Endothelial cell of umbilical vein (primary cell): Measurements from ENCODE around the gene FAM118B. TPM values are rescaled to one million over a fixed set of nuclear protein-coding genes. Genes with fewer than 3 reads are reported as not detected.

Source experiments
- BruUV-seq: library from RNA; stranded (reverse); fragments of 400-500 nt; replicated peaks from 2 replicates; lab custom pipeline; 2021; lab: Mats Ljungman, UMichigan
- CTCF ChIA-PET: fragments of 300-600, 350-600 bp; sonication (Branson Sonifier 250); formaldehyde crosslinking; loops from one replicate; lab custom pipeline; 2021; ENCODE audit warnings: antibody characterized with exemption, inconsistent platforms; lab: Charles Lee
- POLR2A ChIA-PET: fragments of 300-600, 350-600 bp; sonication (Branson Sonifier 250); formaldehyde crosslinking; loops from one replicate; lab custom pipeline; 2021; ENCODE audit warnings: antibody characterized with exemption, inconsistent platforms; lab: Charles Lee
- DNase-seq: peaks from one replicate; pipeline ENCODE4 v3.0.0-alpha.2; 2011; ENCODE audit warnings: low read depth, low spot score
- FAIRE-seq: peaks from 2 replicates; lab custom pipeline; 2011; peaks lifted over from hg19 to GRCh38; lab: Jason Lieb, UNC
- H2AFZ ChIP-seq: 2 replicates; pipeline ENCODE4 v1.6.0; 2012; ENCODE audit warnings: low read depth, low read length, control low read depth, inconsistent platforms
- H3K27ac ChIP-seq: 2 replicates; pipeline ENCODE4 v1.5.1; 2011; ENCODE audit warnings: low read depth, mild to moderate bottlenecking, control low read depth, low read length, moderate library complexity; ENCODE audit not compliant: insufficient read depth
- H3K27me3 ChIP-seq, 2 experiments: 2 replicates each; pipeline versions ENCODE4 v1.6.0 to v1.6.1; 2011; ENCODE audit warnings: low read length in 2 of 2, mixed read lengths in 1 of 2; ENCODE audit not compliant: control insufficient read depth in 2 of 2, insufficient read depth in 2 of 2
- H3K36me3 ChIP-seq, 2 experiments: 2 replicates in 1 of 2; 3 replicates in 1 of 2; pipeline ENCODE4 v1.5.1; 2011; ENCODE audit warnings: low read length in 2 of 2, mild to moderate bottlenecking in 1 of 2, moderate library complexity in 1 of 2; ENCODE audit not compliant: control insufficient read depth in 2 of 2, insufficient read depth in 2 of 2; ENCODE audit errors: extremely low read depth in 1 of 2
- H3K4me1 ChIP-seq: 3 replicates; pipeline ENCODE4 v1.5.1; 2011; ENCODE audit warnings: mild to moderate bottlenecking, low read length; ENCODE audit not compliant: control insufficient read depth, insufficient read depth; ENCODE audit errors: extremely low read depth
- H3K4me2 ChIP-seq: 2 replicates; pipeline ENCODE4 v1.6.1; 2011; ENCODE audit warnings: low read length, control low read depth, mixed read lengths; ENCODE audit not compliant: insufficient read depth
- H3K4me3 ChIP-seq, 3 experiments: fragments of 200-600 bp in 1 of 3; sonication (generic), shearing (Covaris generic) in 1 of 3; replicated peaks in 1 of 3; 2 replicates each; pipeline ENCODE4 v1.5.1; 2011 to 2016; ENCODE audit warnings: control low read depth in 3 of 3, low read length in 3 of 3, mild to moderate bottlenecking in 2 of 3, inconsistent platforms in 1 of 3, low read depth in 1 of 3, moderate library complexity in 1 of 3; ENCODE audit not compliant: insufficient read depth in 1 of 3
- H3K79me2 ChIP-seq: 2 replicates; pipeline ENCODE4 v1.6.0; 2012; ENCODE audit warnings: low read length, inconsistent platforms; ENCODE audit not compliant: control insufficient read depth, insufficient read depth
- H3K9ac ChIP-seq: replicated peaks from 2 replicates; pipeline ENCODE3; 2011; ENCODE audit warnings: low read length, control low read depth; ENCODE audit not compliant: insufficient read depth; ENCODE audit errors: extremely low read depth
- H3K9me1 ChIP-seq: replicated peaks from 3 replicates; pipeline ENCODE4 v1.6.0; 2011; ENCODE audit warnings: mild to moderate bottlenecking, low read length; ENCODE audit not compliant: control insufficient read depth, insufficient read depth; ENCODE audit errors: extremely low read depth
- H3K9me3 ChIP-seq: replicated peaks from 2 replicates; pipeline ENCODE4 v1.5.1; 2012; ENCODE audit warnings: low read length, inconsistent platforms; ENCODE audit not compliant: control insufficient read depth, insufficient read depth
- H4K20me1 ChIP-seq: replicated peaks from 2 replicates; pipeline ENCODE3; 2011; ENCODE audit warnings: mild to moderate bottlenecking, low read length; ENCODE audit not compliant: control insufficient read depth, insufficient read depth; ENCODE audit errors: extremely low read depth
- EZH2 ChIP-seq: IDR thresholded peaks from 2 replicates; pipeline ENCODE4 v1.6.1; 2012; ENCODE audit warnings: borderline replicate concordance, low read depth, mild to moderate bottlenecking, moderate library complexity, low read length, inconsistent platforms; ENCODE audit not compliant: severe bottlenecking
- FOS ChIP-seq: IDR thresholded peaks from 2 replicates; pipeline ENCODE4 v1.6.1; 2011; ENCODE audit warnings: mild to moderate bottlenecking, low read length, moderate library complexity, borderline replicate concordance; ENCODE audit not compliant: insufficient read depth
- GATA2 ChIP-seq: IDR thresholded peaks from 2 replicates; pipeline ENCODE4 v1.7.0; 2011; ENCODE audit warnings: low read depth, mild to moderate bottlenecking, moderate library complexity, mixed read lengths, low read length; ENCODE audit not compliant: insufficient read length, insufficient read depth
- JUN ChIP-seq: IDR thresholded peaks from 2 replicates; pipeline ENCODE4 v1.6.1; 2011; ENCODE audit warnings: borderline replicate concordance, low read depth; ENCODE audit not compliant: insufficient read length, insufficient read depth
- MAX ChIP-seq: IDR thresholded peaks from 2 replicates; pipeline ENCODE4 v1.6.1; 2011; ENCODE audit not compliant: insufficient read depth, insufficient read length
- MYC ChIP-seq: IDR thresholded peaks from one replicate; pipeline ENCODE4 v1.6.1; 2011; ENCODE audit warnings: mild to moderate bottlenecking, low read depth, low read length
- POLR2A ChIP-seq: IDR thresholded peaks from 2 replicates; pipeline ENCODE4 v1.6.1; 2012; ENCODE audit warnings: low read depth, mild to moderate bottlenecking, control low read depth, low read length
- POLR2AphosphoS5 ChIP-seq: IDR thresholded peaks from 2 replicates; pipeline ENCODE4 v1.6.1; 2012; ENCODE audit warnings: low read depth, mild to moderate bottlenecking, control low read depth, low read length, moderate library complexity; ENCODE audit not compliant: insufficient read depth
- dilution Hi-C: fragments of 300-500 bp; cut with MboI; formaldehyde crosslinking; loops from one replicate; pipeline ENCODE4 v1.15.0; 2019; ENCODE audit warnings: low sequenced_read_pairs; ENCODE audit not compliant: extremely low pct_ligation_motif_present
- intact Hi-C: fragments of 100-400 bp; cut with micrococcal nuclease; formaldehyde crosslinking; loops from one replicate; pipeline ENCODE4 v1.10.0; 2022
- polyA plus RNA-seq, 4 experiments: library from polyadenylated mRNA; depleted of rRNA in 3 of 4; stranded (reverse) in 3 of 4; unstranded in 1 of 4; fragments of >200 nt; gene quantifications; 2 replicates each; pipeline versions ENCODE4 v1.2.1 to v1.2.3, GENCODE V29; 2011 to 2012; ENCODE audit warnings: missing spikeins in 1 of 4
- total RNA-seq: library from RNA; stranded (reverse); gene quantifications from 2 replicates; pipeline ENCODE4 v1.2.3, GENCODE V29; 2021
- TF ChIP-seq, protein P1 (sequence below), 2 donors: IDR thresholded peaks; 1 replicate in 1 of 2; 2 replicates in 1 of 2; pipeline ENCODE4 v1.5.1; 2011; ENCODE audit warnings: low read length in 2 of 2, mild to moderate bottlenecking in 2 of 2, moderate library complexity in 2 of 2, control low read depth in 1 of 2, inconsistent platforms in 1 of 2, low read depth in 1 of 2; ENCODE audit not compliant: insufficient read depth in 1 of 2; ENCODE audit errors: extremely low read depth in 1 of 2

Gene FAM118B
- total and polyA plus RNA-seq, 2 donors (not counting 3 experiments of a cell fraction or from before 2014, with no cell fraction given), result 26.6 to 35.8 TPM

GRCh38 chr11:126265811-126266210 lies 54.2 kb downstream of the FAM118B start:
- BruUV-seq, result no TSS peak
- POLR2A ChIA-PET, result no interaction called here

More at GRCh38 chr11:126265811-126266210, 54.2 kb downstream of the FAM118B start:
- peaks cover 12% of the 10 kb centered on the region for H3K4me1 ChIP-seq
- no peaks in the 10 kb centered on the region for H3K27me3 ChIP-seq
- FAIRE-seq, result no peak
- no peak overlapping the region for H3K4me2 ChIP-seq
- TF ChIP-seq POLR2A (no peak), EZH2 (no peak), MAX (no peak), POLR2AphosphoS5 (no peak), GATA2 (no peak), JUN (no peak), MYC (no peak), FOS (no peak)
- TF ChIP-seq, protein P1, sequence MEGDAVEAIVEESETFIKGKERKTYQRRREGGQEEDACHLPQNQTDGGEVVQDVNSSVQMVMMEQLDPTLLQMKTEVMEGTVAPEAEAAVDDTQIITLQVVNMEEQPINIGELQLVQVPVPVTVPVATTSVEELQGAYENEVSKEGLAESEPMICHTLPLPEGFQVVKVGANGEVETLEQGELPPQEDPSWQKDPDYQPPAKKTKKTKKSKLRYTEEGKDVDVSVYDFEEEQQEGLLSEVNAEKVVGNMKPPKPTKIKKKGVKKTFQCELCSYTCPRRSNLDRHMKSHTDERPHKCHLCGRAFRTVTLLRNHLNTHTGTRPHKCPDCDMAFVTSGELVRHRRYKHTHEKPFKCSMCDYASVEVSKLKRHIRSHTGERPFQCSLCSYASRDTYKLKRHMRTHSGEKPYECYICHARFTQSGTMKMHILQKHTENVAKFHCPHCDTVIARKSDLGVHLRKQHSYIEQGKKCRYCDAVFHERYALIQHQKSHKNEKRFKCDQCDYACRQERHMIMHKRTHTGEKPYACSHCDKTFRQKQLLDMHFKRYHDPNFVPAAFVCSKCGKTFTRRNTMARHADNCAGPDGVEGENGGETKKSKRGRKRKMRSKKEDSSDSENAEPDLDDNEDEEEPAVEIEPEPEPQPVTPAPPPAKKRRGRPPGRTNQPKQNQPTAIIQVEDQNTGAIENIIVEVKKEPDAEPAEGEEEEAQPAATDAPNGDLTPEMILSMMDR (IDR thresholded peaks at IDR 0.05; ENCODE audit: extremely low read depth in 1 of 2, insufficient read depth in 1 of 2, low read depth in 1 of 2, low read length in 2 of 2), result no peak
- H3K9ac ChIP-seq, result no peak overlapping the region
- no peaks in the 10 kb centered on the region for H4K20me1 ChIP-seq
- H3K27ac ChIP-seq, result no peak overlapping the region
- H3K9me1 ChIP-seq, result no peaks in the 10 kb centered on the region
- H2AFZ ChIP-seq, result no peak overlapping the region
- dilution Hi-C loops, result no loop called here
- peaks cover 37 to 41% of the 10 kb centered on the region in 2 experiments for H3K36me3 ChIP-seq
- peaks cover 22% of the 10 kb centered on the region for H3K79me2 ChIP-seq
- H3K4me3 ChIP-seq, result no peak overlapping the region
- no peaks in the 10 kb centered on the region for H3K9me3 ChIP-seq
- peak; percentile 28 for DNase-seq
- CTCF ChIA-PET, result interaction anchor here (1.0 to 1.1 kb wide), 2 partner anchors 37 to 54 kb away, joined by 4 to 10 read pairs; partner anchors contain the start of genes FAM118B and RPUSD4
- intact Hi-C loops, result loop anchor here (10.0 kb wide), 1 partner anchor 341 kb away; no protein-coding TSS in a partner anchor
